ENCODE measurements around the gene ST6GALNAC3.

The ST6GALNAC3 gene

DNA sequence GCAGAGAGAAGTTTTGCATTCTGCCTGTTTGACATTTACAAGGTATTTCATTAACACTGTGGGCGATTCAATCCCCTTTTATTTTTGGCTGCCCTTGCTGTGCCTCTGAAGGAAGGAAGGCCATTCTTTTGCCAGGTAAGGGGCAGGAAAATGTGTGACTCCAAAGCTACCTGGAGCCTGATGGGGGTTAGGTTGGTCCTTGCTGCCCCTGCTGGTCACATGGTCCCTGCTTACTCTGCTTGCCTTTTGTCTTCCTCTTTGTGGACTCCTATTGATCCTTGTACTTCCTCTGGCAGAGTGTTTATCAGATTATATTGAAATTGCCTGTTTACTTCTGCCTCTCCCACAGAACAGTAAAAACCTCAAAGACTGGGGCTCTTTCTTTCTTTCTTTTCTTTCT lies 65.7 kb downstream of the ST6GALNAC3 start:
- in situ Hi-C loops (cut with MboI; ENCODE audit: low sequenced_read_pairs): no loop called here

DNA sequence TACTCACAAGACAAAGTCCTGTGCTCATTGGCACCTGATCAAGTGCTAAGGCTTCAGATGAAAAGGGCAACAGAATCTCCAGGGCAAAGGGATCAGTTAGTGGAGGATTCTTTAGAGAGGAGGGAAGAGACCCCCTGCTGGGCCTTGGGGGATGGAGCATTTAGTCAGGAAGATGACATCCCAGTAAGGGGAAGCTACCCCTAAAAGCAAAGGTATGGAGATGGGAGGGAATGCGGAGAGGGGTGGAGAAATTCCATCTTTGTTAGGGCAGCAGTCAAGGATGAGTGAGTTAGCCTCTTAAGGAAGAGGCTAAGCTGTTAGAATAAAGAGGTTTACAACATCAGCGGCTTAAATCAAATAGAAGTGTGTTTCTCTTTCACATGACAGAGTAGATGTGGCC lies 67.4 kb downstream of the ST6GALNAC3 start:
- in situ Hi-C loops (cut with MboI; ENCODE audit: low sequenced_read_pairs): no loop called here

DNA sequence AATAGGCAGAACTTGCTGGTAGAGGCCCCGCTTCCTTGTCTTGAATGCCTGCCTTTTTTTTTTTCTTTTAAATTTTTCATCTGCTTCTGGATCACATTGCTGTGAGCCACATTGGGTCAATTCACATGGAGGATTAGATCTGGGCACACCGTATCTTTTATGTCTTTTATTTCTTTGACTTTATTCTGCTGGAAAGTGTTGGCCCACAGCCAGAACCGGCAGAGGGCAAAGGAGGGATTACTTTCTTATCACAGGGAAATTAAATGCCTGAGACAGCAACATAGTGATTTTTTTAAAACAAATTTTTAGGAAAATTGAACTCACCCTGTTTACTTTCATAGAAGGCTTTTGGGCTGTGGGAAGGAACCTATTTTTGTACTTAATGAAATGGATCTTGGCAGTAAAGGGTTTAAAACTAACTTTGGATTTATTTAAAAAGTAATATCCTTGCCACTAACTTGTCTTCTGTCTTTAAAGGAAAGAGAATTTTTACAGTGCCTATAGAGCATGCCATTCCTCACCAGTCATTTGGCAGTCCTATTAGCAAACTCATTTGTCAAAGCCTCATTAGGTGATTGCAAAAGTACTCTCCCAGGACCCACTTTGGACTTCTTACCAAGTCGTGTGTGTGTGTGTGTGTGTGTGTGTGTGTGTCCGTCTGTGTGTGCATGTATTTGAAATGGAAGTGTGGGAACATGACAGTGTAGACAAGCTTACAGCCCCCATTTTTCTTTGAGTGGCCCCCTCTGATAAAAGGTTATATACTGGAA lies 68.4 kb downstream of the ST6GALNAC3 start:
- in situ Hi-C loops (cut with MboI; ENCODE audit: low sequenced_read_pairs): no loop called here

DNA sequence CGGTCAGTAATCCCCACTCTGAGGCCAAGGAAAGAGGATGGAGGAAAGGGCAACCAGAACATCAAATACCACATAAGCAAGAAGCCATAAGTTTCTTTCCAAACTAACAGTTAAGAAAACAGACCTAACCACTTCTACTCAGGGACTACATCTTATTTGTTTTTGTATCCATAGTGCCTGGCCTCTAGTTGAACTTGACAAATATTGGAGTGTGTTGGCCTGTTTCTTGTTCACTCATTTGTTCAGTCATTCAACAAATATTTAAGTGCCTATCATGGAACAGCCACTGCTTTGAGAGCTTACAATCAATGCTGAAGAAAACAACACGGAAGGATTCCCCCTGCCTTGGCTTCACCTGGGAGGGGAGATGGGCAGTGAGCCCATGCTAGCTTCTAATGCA lies 69.7 kb downstream of the ST6GALNAC3 start:
- in situ Hi-C loops (cut with MboI; ENCODE audit: low sequenced_read_pairs): no loop called here

DNA sequence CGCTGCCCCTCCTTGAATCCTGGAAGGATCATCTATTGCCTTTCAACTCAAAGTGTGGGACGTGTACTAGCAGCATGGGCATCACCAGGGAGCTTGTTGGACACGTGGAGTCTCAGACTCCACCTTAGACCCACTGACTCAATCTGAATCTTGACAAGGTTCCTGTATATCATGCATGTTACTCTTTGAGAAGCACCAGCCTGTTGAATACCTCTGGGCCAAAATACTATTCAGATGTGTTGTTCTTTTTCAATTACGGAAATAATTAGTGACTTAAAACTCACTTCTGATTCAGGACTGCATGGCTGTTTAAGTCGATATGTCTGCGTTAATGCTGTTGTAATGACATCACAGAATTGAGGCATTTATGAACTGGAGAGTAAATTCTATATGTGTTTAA lies 70.8 kb downstream of the ST6GALNAC3 start:
- in situ Hi-C loops (cut with MboI; ENCODE audit: low sequenced_read_pairs): no loop called here

DNA sequence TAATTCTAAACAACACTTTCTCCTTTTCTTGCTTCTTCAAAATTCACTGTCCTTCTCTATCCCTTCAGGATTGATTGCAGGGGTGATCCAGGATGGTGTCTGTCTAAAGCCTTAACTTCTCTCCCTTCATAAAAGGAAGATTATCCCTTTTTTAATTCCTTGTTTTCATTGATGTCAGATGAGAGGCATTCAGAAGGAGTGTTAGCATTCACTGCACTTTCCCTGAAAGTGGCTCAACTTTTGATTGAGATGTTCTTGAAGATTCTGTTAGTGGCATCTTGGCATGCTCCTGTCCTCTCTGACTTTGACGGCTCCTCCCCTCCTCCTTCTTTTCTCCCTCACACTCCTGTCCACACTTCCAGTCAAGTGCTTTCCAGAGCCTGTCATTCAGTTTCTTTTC lies 71.6 kb downstream of the ST6GALNAC3 start:
- in situ Hi-C loops (cut with MboI; ENCODE audit: low sequenced_read_pairs): no loop called here

DNA sequence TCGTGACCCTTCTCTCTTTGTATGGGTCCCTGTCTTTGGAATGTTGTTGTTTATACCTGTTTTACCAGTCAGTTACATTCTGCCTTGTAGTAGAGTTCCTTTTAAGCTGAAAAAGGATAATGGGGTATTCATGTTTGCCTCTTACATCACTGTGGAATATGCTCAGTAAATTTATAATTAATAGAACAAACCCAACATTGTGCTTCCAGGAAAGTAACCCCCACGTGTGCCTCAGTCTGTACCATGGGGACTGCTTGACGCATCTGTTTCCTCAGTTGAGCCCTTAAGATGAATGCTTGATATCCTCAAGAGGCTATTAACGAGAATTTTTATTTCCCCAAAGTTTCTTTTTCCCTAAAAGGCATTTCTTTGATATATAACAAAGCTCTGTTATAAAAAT lies 73.4 kb downstream of the ST6GALNAC3 start:
- in situ Hi-C loops (cut with MboI; ENCODE audit: low sequenced_read_pairs): no loop called here

DNA sequence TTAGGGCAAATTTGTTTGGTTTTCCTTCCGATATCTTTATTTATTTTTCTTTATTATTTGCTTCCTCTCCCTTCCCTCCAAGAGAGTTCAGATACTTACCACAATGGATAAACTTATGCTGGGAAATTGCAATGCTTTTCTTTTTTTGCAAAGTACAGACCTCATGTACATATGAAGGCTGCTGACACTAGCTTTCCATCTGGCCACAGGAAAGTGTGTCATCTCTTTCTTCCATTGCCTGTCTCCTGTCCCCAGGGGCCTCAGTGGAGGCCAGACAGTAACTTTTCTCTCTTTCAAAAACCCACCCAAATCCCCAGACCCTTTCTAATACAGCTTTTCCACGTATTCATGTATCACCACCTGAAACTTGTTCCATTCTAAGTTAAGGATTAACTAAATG lies 73.9 kb downstream of the ST6GALNAC3 start:
- in situ Hi-C loops (cut with MboI; ENCODE audit: low sequenced_read_pairs): no loop called here

DNA sequence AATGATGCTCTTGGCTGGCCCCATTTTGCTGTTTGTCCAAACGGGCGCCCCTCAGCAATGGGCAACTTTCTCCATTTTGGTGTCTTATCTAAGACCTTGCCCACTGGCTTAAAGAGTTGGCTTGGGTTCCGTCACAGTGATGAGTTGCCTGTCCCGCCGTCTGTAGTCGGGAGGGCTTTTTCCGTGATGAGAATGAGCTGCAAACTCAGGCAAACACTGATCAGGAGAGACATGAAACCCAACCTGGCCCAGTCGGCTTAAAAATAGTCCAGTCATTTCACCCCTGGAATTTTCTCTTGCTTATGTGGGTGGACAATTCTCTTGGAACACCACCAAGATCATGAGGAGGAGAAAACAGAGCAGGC lies 79.3 kb downstream of the ST6GALNAC3 start:
- in situ Hi-C loops (cut with MboI; ENCODE audit: low sequenced_read_pairs): no loop called here

DNA sequence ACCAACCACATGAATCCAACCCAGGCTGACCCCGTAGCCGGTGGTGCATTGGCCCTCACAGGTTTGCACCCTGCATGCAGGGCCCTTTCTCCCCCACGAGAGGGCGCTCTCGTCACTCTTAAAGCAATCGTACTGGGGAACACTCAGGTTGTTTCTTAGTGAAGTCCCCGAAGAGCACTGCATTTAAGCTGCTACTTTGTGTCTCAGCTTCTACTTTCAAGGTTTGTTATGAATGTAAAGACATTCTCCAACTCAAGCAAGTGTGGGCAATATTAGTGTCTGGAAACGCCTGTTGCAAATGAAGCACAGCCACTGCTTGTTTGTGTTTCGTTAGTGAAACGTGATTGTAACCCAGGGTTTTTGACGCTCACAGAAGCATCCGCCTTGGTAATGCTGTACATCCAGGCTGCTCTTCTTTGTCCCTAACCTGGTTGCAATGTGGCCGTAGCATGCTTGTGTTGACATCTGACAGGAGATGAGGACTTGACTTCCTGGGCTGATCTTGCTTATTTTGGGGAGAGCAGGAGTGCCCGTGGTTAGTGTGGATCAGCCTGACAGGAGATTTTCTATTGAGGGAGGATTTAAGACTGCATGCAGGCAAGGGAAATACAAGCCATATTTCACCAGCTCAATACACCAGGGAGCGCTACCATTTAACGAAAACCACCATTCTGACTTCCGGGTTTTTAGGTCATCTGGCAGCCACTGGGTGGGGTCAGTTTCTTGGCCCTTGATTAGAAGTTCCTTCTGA lies 79.8 kb downstream of the ST6GALNAC3 start:
- in situ Hi-C loops (cut with MboI; ENCODE audit: low sequenced_read_pairs): no loop called here

DNA sequence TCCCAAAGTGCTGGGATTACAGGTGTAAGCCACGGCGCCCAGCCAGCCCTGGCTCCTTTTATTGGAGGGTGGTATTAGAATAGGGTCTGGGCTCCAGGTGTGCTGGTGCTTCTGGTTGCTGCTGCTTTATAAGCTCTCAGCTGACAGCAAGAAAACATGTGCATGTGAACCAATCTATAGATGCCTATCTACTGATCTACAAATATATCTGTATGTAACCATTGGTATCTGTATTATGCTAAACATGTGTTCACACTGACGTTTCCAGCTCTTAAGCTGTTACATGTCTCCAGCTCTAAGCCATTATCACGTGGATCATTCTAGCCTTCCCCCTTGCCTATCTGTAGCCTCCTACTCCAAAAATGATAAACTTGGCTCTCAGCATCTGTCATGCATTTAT lies 82.4 kb downstream of the ST6GALNAC3 start:
- in situ Hi-C loops (cut with MboI; ENCODE audit: low sequenced_read_pairs): no loop called here

DNA sequence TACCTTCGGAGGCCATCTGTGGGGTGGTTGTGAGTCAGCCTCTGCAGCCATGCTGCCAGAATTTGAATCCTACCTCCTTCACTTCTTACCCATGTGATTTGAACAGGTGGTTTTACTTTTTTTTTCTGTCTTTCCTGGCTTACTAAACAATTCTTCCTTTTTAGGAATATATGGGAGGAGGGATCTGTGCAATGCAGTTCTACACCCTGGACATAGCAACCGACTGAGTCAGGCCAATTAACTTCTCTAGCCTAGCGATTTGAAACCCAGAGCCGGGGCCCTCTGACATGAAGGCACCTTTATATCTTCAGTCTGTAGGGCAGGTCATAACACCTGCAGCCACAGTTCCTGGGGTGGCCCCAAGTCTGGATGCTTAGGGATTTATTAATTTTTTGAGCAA lies 83.6 kb downstream of the ST6GALNAC3 start:
- in situ Hi-C loops (cut with MboI; ENCODE audit: low sequenced_read_pairs): no loop called here

DNA sequence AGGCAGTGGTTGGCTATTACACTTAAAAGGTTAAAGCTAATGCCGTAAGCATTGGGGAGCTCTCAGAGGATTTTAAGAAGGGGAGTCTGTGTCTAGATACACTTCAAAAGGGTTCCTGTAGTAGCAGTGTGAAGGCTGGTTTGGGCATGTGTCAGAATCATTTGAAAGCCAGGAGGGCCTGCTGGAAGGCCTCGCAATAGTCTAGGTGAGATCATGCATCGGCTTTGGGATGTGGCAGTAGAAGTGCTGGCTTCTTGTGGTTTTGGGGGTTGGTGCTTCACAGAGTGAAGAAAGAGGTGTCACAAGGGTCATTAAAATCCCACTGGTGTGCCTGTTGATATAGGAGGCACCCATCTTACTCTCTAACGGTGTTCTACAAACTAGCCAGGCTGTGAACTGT lies 85.7 kb downstream of the ST6GALNAC3 start:
- in situ Hi-C loops (cut with MboI; ENCODE audit: low sequenced_read_pairs): no loop called here

DNA sequence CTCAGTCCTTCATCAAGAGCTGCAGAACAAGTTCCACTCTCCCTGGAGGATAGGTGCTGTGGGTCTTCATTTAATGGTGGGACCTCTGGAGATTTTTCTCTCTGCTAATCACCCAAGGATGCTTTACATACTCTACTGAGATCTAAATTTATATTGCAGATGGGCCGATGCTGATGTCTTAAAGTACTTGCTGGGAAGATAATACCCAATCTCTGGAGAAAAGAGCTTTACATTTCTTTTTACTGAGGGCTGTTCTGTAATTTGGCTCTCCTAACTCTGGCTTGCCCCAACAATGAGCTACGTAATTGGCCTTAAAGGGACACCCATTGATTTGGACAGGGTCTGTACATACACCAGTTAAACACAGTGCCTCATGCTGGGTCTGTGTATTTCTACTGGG lies 86.9 kb downstream of the ST6GALNAC3 start:
- in situ Hi-C loops (cut with MboI; ENCODE audit: low sequenced_read_pairs): no loop called here

DNA sequence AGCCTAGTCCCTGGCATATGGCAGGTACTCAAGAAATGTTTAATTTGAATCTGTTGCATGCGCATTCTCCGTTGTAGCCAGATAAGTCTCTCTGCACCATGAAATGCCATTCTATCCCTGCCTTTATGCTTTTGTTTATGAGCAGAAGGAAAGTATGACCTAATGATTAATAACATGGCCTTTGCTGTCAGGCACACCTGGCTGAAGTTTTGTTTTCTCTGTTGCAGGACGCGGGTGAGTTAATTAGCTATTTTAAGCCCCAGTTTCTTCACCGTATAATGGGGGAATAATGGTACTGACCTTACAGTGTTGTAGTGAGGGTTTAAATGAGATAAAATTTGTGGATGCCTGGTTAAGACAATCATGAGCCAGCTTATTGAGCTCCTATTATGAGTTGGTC lies 87.7 kb downstream of the ST6GALNAC3 start:
- in situ Hi-C loops (cut with MboI; ENCODE audit: low sequenced_read_pairs): no loop called here

DNA sequence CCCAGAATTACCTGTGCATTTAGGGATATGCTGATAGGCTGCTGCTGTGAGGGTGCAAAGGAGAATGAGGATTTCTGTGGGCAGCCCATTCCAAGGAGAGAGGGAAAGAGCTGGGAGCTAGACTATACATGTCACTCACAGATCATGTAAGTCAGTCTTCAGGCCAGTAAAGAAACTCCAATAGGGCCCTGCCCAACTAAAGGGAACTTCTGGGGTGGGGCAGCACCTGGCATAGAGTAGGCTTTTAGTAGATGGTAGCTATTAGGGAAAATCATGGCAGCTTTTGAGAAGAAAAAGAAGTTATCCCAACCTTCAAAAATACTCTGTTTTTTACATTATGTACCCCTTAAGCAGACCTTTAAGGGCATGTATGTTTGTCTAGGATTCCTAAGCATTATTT lies 89.6 kb downstream of the ST6GALNAC3 start:
- in situ Hi-C loops (cut with MboI; ENCODE audit: low sequenced_read_pairs): no loop called here

DNA sequence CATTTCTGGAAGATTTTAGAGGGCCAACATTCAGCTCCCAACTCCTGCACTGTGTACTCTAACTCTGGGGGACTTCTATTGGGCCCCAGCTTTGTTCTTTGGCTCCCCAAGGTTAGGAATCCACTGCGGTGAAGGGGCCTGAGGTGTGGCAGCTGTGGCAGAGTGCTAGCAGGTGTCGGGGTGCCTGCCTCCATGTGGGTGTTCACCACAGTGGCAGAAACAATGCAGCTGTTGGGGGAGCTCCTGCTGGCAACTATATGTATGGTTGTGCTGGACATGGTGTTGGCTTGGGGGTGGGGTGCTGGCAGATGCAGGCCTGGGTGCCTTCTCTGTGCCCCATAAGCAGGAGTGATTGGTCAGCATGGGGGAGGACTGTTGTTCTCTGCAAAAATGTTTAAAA lies 95.5 kb downstream of the ST6GALNAC3 start:
- in situ Hi-C loops (cut with MboI; ENCODE audit: low sequenced_read_pairs): no loop called here

DNA sequence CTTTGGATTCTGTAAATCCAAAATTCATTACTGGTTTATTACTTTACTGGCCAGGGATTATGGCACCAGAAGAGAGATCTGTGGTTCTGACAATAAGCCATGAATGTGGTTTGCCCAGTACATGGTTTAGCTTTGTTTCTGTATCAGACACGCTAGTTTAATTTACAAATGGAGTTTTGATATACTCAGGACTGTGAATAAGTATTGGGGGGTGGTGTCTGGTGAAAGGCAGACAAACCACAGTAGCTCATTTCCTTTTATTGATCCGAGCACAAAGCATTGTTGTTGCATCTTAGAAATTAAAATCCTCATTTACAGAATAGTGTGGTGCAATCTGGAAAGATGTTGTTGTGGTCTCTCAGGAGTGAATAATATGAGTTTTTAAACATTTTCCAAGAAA lies 96.0 kb downstream of the ST6GALNAC3 start:
- in situ Hi-C loops (cut with MboI; ENCODE audit: low sequenced_read_pairs): no loop called here

DNA sequence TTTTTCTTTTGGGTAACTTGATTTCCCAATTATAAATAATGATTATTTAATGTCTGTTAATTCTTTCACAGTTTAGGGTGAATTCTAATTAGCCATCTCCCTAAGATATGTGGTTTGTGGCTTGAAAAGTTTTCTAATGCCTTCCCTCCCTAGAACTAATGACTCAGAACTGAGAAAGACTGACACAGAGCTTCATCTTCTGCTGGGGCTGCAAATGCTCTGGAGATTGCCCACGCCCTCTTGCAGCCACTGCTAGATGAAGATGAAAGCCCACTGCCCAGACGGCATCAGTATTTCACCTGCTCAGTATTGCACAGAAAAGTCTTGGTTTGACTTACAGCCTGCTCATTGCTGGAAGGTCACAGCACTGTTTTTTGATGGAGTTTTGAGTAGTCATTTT lies 101.5 kb downstream of the ST6GALNAC3 start:
- in situ Hi-C loops (cut with MboI; ENCODE audit: low sequenced_read_pairs): no loop called here

DNA sequence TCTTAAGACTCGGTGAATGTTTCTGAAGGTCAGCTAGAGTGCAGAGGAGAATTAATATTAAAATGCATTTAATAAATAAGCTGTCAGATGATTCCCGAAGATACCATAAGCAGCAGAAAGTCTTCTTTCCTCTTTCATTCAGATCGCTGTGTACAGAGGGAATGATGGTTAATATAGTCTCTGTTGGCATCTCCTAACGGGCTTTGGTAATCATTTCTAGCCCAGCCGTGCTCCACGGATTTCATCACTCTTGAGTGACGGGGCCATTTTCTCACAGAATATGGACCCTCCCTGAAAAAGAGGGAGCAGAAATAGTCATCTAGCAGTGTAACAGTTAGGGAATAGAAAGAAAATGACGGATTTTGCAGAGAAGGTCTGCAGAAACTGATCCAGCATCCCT lies 103.1 kb downstream of the ST6GALNAC3 start:
- in situ Hi-C loops (cut with MboI; ENCODE audit: low sequenced_read_pairs): no loop called here

DNA sequence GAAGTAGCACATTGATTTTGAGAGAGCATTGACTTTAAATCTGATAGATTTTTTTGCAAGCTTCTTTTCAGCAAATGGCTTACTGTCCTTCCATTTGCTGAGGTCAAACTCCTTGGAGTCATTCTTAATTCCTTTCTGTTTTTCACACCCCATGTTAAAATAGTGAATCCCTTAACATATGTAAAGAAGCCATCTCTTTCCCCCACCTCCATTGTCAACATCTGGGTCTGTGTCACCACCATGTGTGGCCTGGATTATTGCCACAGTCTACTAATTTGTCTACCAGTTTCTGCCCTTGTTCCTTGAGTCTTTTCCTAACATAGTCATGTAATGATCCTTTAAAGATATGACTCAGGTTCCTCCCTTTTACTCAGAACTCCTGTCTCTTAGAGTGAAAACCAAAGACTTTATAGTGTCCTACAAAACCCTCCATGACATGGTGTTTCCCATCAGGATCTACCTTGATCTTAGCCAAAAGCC lies 104.7 kb downstream of the ST6GALNAC3 start:
- in situ Hi-C loops (cut with MboI; ENCODE audit: low sequenced_read_pairs): no loop called here

DNA sequence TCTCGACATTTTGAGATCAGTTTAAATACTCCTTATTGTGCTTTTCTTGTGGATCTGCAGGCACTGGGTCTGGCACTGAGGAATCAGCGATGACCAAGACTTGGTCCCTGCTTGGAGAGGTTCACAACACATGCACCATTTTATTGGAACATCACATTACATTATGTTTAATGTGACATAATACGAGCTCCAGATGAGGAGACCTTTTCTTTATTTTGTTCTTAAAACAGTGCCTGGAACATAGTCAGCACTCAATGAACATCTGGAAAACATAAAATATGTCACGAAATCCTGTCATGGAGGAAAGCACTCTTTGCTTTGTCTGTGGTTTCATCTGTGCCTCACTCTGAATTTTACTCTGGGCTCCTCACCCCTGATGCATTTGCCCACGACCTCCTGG lies 110.7 kb downstream of the ST6GALNAC3 start:
- in situ Hi-C loops (cut with MboI; ENCODE audit: low sequenced_read_pairs): no loop called here
